Transverse colon (tissue), 3 donors: Measurements from ENCODE around the gene IFT74.

Experiments used
- EP300 ChIP-seq: sonication (generic); formaldehyde crosslinking; IDR thresholded peaks from one replicate; pipeline ENCODE4 v1.6.1; 2017; ENCODE audit warnings: antibody characterized with exemption, low read depth
- POLR2A ChIP-seq: fragments of 450-650 bp; IDR thresholded peaks from one replicate; pipeline ENCODE4 v1.6.1; 2016; ENCODE audit warnings: antibody characterized with exemption, mild to moderate bottlenecking, moderate library complexity
- TF ChIP-seq, protein P1 (sequence below), 5 experiments: fragments of 200-600 bp in 3 of 5; fragments of 450-650 bp in 2 of 5; sonication (generic) in 3 of 5; IDR thresholded peaks; 1 replicate in 2 of 5; 2 replicates in 3 of 5; pipeline ENCODE4 v1.5.1; 2016 to 2017; ENCODE audit warnings: antibody characterized with exemption in 5 of 5, inconsistent platforms in 3 of 5, mild to moderate bottlenecking in 2 of 5, moderate library complexity in 1 of 5

- TF ChIP-seq EP300 = no peak
- TF ChIP-seq, protein P1, sequence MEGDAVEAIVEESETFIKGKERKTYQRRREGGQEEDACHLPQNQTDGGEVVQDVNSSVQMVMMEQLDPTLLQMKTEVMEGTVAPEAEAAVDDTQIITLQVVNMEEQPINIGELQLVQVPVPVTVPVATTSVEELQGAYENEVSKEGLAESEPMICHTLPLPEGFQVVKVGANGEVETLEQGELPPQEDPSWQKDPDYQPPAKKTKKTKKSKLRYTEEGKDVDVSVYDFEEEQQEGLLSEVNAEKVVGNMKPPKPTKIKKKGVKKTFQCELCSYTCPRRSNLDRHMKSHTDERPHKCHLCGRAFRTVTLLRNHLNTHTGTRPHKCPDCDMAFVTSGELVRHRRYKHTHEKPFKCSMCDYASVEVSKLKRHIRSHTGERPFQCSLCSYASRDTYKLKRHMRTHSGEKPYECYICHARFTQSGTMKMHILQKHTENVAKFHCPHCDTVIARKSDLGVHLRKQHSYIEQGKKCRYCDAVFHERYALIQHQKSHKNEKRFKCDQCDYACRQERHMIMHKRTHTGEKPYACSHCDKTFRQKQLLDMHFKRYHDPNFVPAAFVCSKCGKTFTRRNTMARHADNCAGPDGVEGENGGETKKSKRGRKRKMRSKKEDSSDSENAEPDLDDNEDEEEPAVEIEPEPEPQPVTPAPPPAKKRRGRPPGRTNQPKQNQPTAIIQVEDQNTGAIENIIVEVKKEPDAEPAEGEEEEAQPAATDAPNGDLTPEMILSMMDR (IDR thresholded peaks at IDR 0.05) = peak in 3 of 5 experiments; percentile 19 to 55 (median 34)
- TF ChIP-seq POLR2A = peak; percentile 76
These were observed 9.2 kb upstream of the IFT74 start, which contains the start of gene PLAA for GRCh38 chr9:26946753-26947727.
